GM19328 (cell line): Measurements from ENCODE around the gene SFTA2.
"Not testable (repeated sequence)": the region's sequence is repeated elsewhere in the genome, so short reads cannot be mapped to it uniquely, and the experiment has no call there.

Experiments used
- ATAC-seq: cut with Tn5 transposase; IDR thresholded peaks from one replicate; pipeline ENCODE4 v1.9.1; 2021; ENCODE audit warnings: mild to moderate bottlenecking, moderate library complexity; ENCODE audit not compliant: unreplicated experiment

Gene SFTA2

GRCh38 chr6:30944051-30944450 is 12.1 kb upstream of the SFTA2 start:
- no peak for ATAC-seq

- ATAC-seq, result no peak
Measured at GRCh38 chr6:30942338-30943060, 10.5 kb upstream of the SFTA2 start.

DNA sequence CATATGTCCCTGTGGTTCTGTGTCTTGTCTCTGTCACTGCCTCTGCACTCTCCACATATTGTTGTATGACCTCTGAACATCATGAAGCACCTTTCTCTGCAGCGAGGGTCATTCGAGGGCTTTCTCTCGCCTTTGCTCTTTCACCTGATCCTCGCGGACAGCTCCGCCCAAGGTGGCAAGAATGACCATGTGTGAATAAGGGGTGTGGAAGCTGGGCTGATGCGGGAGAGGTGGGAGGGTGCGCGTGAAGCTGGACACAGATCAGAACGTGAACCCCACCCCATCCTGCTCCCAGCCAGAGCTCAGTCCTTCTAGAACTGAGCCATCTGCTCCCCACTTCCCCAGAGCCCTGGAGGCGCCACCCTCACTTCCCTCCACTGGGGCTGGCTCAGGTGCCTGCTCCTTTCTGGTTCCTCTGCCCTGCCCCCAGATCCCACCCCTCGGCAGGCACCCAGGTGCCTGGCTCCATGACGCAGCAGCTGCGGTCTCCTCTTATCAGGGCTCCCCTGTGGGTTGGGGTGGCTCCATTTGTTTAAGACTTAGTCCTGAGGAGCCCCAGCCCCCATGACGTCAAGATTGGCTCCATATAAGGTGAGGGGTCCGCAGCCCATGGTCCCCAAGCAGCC is 8.5 kb upstream of the SFTA2 start, which contains the start of gene MUCL3:
Gene MUCL3 (plus strand): TSS at position 613 of the 626 bp plus-strand sequence. CDS start 27 bp downstream, outside the sequence.
- no peak for ATAC-seq

DNA sequence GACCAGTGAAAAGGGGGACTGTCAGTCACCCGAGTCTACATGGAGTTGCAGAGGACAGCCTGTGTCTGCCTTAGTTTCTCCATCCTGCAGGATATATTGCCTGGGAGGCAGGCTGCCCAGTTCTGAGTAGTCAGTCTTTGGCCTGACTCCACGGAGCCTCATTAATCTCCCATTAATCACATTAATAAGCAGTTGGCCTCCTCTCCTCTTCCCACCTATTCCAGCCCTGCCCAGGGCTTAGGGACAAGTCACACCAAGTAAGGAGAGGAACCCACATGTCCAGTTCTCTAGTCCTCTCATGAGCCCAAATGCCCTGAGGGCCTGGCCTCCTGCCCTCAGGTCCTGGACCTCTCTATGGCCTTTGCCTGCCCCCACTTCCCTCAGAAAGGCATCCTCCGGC is 7.5 kb upstream of the SFTA2 start:
- ATAC-seq, result no peak

DNA sequence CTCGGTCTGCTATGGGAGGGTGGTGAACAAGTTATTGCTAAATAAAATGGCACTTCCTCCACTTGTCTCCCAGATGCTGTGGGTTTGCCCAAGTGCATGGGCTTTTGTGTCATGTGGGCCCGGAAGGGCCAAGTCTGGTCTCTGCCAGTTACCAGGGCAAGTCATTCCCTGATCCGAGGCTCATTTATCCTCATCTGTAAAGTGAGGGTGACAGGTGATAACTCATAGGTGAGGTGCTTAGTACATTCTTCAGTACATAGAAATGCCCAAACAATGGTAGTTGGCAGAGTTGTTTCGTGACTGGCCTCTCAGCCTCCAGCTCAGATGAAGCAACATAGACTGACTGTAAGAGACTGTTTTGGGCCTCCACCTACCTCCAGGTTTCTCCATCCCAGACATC is 6.8 kb upstream of the SFTA2 start:
- no peak for ATAC-seq

DNA sequence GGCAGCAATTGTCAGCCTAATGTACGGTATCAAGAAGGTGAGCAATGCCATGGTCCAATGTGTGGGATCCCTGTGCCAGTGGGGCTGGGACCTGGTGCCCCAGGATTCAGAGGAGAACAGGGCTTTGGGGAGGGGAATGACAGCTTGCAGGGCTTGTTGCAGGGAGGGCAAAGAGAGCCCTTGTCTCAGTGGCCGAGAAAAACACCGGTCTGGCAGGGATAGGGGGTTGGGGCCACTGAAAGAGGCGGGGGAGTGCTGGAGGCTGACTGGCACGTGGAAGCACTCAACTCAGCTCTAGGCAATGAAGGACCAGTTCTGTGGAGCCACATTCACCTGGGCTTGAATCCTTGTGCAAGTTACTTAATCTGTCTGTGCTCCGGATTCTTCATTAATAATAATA is 5.3 kb upstream of the SFTA2 start:
- no peak for ATAC-seq

GRCh38 chr6:30935018-30935417 is 3.0 kb upstream of the SFTA2 start:
- no peak for ATAC-seq

GRCh38 chr6:30932665-30933365 is 845 bp upstream of the SFTA2 start:
- no peak for ATAC-seq

DNA sequence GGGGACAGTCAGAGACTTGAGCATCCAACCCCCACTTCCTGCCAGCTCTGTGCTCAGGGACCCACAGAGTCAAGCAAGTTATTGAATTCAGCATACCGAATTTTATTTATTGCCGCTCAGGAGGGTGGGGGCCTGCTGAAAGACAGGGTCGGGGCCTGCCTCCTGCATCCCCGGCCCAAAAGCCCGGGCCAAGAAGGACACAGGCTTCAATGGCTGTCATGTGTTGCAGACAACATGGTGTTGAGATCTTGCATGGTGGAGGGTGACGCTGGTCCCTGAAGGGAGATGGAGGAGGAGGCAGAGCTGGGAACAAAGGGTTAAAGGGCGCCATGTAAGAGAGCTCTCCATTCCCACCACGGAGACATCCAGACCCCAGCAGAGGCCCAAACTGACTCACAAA is 698 bp downstream of the SFTA2 start:
- no peak for ATAC-seq

- ATAC-seq, result no peak
Measured at GRCh38 chr6:30930506-30930905, 1.5 kb downstream of the SFTA2 start.

- no peak for ATAC-seq
Measured at GRCh38 chr6:30928677-30929076, 3.3 kb downstream of the SFTA2 start.

GRCh38 chr6:30927080-30927479 is 4.9 kb downstream of the SFTA2 start:
- ATAC-seq, result not testable (repeated sequence)

DNA sequence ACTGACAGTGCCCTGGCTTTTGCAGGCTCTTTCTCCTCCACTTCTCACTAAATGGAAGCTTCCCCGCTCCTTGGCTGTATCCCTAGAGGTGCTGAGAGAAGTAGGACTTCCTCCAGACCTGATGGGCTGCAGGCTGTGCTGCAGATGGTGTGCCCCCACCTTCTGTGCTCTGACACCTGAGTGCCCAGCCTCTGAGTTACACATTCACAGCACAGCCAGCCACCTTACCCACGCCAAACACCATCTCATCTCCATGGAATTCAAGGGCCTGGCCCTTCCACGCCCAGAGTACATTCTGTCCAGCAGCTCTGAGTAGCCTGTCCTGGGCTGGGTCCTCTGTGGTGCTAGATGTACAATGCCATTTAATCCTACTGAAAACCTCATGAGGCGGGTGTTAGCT is 5.3 kb downstream of the SFTA2 start:
- ATAC-seq, result no peak

GRCh38 chr6:30924040-30924627 is 7.8 kb downstream of the SFTA2 start:
- not testable (repeated sequence) for ATAC-seq

DNA sequence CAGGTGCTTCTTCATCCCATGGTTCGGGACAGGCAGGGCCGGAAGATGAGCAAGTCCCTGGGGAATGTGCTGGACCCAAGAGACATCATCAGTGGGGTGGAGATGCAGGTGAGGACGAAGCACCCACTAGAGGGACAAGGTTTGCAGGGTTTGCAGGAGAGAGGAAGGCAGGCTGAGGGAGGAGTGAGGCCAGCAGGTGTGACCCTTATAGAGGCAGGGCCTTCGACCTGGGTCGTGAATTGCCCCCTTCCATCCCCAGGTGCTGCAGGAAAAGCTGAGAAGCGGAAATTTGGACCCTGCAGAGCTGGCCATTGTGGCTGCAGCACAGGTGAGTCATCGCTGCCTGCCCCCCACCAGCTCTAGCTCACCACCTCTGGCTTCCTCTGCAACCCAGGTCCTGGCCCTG is 9.5 kb downstream of the SFTA2 start:
- no peak for ATAC-seq

GRCh38 chr6:30918670-30919069 is 13.3 kb downstream of the SFTA2 start:
- ATAC-seq, result no peak

DNA sequence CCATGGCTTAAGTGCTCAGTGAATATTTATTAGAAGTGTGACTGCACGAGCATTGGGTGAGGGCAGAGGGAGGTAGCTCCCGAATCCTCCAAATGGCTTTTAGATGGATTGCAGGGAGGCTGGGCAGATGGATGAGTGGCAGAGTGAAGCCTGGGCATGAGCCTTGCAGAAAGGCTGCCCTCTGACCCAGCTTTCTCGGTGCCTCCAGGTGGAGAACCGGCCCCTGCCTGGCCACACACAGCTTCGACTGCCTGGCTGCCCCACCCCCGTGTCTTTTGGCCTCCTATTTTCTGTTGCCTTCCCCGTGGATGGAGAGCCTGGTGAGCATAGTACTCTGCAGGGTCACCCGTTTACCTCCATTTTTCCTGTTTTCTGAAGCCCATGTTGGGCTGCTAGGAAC is 14.5 kb downstream of the SFTA2 start:
- ATAC-seq, result no peak

DNA sequence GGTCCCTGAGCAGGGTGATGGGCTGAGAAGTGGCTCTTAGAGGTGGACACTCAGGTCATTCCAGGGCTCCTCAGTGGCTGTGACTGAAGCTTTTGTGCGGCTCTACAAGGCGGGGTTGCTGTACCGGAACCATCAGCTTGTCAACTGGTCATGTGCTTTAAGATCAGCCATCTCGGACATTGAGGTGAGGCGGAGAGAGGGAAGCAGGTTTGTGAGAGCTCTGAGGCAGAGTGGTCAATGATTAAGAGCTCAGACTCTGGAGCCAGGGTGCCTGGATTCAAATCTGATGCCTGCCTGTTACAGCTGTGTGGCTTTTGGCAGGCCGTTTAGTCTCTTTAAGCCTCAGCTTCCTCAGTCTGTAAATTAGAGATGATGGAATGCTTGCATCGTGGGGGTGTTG is 14.9 kb downstream of the SFTA2 start:
- no peak for ATAC-seq

- no peak for ATAC-seq
Measured at GRCh38 chr6:30915591-30915946, 16.4 kb downstream of the SFTA2 start.

- ATAC-seq, result no peak
Measured at GRCh38 chr6:30914854-30915590, 16.9 kb downstream of the SFTA2 start.
